ENCODE results near the gene ARGLU1. TPM values are rescaled to one million over a fixed set of nuclear protein-coding genes. Genes with fewer than 3 reads are reported as not detected.

Gene ARGLU1
- total RNA-seq, 1 donor from 2014 or later, result 149 TPM

DNA sequence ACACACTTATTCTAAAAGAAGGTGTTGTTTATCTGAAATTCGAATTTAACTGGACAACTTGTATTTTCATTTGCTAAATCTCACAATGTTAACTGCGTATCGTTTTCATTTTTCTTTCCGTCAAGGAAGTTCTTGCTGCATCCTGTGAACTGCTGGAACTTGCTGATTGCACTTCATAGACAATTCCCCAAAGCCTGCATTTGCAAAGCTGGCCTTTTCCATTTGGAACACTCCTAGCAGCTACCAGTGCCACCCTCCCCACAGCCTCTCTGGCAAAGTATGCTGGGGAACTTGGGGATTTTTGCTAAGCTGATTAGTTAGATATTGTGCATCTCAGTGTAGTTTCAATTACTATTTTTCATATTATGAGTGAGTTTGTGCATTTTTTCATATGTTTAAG, 20.4 kb upstream of the ARGLU1 start:
- Mint-ChIP-seq H3K4me1 (ENCODE audit: low read depth) (peaks cover 10% of the 10 kb centered on the region), H3K9me3 (ENCODE audit: low read depth) (peaks cover 35% of the 10 kb centered on the region), H3K36me3 (ENCODE audit: insufficient read depth) (peaks cover 10% of the 10 kb centered on the region), H3K4me3 (ENCODE audit: low read depth) (no peak overlapping the region), H3K27ac (no peak overlapping the region), H3K27me3 (no peaks in the 10 kb centered on the region)
- no peak for DNase-seq (ENCODE audit: low spot score, unreplicated experiment)
- TF ChIP-seq, protein P1, sequence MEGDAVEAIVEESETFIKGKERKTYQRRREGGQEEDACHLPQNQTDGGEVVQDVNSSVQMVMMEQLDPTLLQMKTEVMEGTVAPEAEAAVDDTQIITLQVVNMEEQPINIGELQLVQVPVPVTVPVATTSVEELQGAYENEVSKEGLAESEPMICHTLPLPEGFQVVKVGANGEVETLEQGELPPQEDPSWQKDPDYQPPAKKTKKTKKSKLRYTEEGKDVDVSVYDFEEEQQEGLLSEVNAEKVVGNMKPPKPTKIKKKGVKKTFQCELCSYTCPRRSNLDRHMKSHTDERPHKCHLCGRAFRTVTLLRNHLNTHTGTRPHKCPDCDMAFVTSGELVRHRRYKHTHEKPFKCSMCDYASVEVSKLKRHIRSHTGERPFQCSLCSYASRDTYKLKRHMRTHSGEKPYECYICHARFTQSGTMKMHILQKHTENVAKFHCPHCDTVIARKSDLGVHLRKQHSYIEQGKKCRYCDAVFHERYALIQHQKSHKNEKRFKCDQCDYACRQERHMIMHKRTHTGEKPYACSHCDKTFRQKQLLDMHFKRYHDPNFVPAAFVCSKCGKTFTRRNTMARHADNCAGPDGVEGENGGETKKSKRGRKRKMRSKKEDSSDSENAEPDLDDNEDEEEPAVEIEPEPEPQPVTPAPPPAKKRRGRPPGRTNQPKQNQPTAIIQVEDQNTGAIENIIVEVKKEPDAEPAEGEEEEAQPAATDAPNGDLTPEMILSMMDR (IDR thresholded peaks at IDR 0.05; ENCODE audit: unreplicated experiment), result no peak

DNA sequence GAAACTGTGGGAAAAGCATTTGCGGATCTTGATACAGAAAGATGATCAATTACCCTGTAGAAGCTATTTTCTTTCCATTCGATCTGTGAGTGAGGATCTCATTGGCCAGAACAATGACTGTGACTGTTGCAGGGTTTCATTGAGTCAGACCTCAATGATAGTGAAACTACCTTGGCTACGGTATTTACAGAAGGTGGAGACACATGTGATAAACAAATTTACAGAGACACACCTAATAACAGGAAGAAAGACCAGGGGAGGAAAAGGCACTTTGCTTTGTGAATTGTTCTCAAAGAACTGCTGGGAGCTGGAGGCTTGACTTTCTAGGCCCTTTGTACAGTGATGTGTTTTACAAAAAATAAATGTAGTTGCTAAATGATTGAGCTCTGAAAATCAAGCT, 19.9 kb upstream of the ARGLU1 start:
- peaks cover 35% of the 10 kb centered on the region for H3K9me3 Mint-ChIP-seq (ENCODE audit: low read depth)
- DNase-seq (ENCODE audit: low spot score, unreplicated experiment), result no peak
- H3K27ac Mint-ChIP-seq, result no peak overlapping the region
- peaks cover 9% of the 10 kb centered on the region for H3K4me1 Mint-ChIP-seq (ENCODE audit: low read depth)
- H3K27me3 Mint-ChIP-seq, result no peaks in the 10 kb centered on the region
- no peak overlapping the region for H3K4me3 Mint-ChIP-seq (ENCODE audit: low read depth)
- H3K36me3 Mint-ChIP-seq (ENCODE audit: insufficient read depth), result peaks cover 10% of the 10 kb centered on the region
- TF ChIP-seq, protein P1 (IDR thresholded peaks at IDR 0.05; ENCODE audit: unreplicated experiment), result no peak

DNA sequence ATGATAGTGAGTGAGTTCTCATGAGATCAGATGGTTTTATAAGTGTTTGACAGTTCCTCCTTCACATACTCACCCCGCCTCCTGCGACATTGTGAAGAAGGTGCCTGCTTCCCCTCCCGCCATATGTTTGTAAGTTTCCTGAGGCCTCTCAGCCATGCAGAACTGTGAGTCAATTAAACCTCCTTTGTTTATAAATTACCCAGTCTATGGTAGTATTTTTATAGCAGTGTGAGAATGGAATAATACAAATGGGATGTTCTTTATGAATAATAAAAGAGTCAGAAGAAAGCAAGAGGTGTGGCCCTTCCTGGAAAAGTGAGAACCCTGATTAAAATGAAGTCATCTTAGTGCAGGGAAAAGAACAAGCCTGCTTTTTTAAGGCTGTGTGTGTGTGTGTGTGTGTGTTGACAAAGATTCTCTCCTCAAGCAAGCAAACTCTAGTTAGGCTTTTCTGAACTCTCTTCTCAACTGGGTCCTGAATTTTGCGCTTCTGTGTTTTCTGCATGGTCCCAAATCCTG, 18.8 kb upstream of the ARGLU1 start:
- no peak overlapping the region for H3K27ac Mint-ChIP-seq
- peaks cover 8% of the 10 kb centered on the region for H3K4me1 Mint-ChIP-seq (ENCODE audit: low read depth)
- no peak for DNase-seq (ENCODE audit: low spot score, unreplicated experiment)
- no peak overlapping the region for H3K4me3 Mint-ChIP-seq (ENCODE audit: low read depth)
- peaks cover 10% of the 10 kb centered on the region for H3K36me3 Mint-ChIP-seq (ENCODE audit: insufficient read depth)
- TF ChIP-seq, protein P1 (IDR thresholded peaks at IDR 0.05; ENCODE audit: unreplicated experiment), result no peak
- peaks cover 32% of the 10 kb centered on the region for H3K9me3 Mint-ChIP-seq (ENCODE audit: low read depth)
- peaks cover 3% of the 10 kb centered on the region for H3K27me3 Mint-ChIP-seq

DNA sequence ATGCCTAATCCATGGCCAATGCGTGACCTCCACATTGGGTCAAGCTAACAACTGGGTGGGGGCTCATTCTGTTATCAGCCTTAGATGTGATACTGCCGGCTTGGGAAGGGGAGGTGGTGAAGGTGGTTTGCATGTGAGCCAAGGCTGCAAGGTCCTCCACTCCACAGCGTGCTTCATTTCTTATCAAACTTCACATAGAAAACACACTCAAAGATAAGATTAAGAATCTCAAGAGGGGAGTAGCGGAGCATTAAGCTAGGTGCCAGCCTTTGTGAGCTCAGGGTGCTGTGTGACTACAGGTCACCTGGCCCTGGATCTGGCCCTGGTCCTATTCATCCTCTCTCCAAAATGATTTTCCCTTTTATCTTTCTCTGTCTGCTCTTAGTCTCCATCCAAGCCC, 13.3 kb upstream of the ARGLU1 start:
- TF ChIP-seq, protein P1 (IDR thresholded peaks at IDR 0.05; ENCODE audit: unreplicated experiment), result no peak
- Mint-ChIP-seq H3K27me3 (peaks cover 6% of the 10 kb centered on the region), H3K9me3 (ENCODE audit: low read depth) (peaks cover 16% of the 10 kb centered on the region), H3K4me1 (ENCODE audit: low read depth) (peaks cover 7% of the 10 kb centered on the region), H3K36me3 (ENCODE audit: insufficient read depth) (peaks cover 7% of the 10 kb centered on the region), H3K27ac (no peak overlapping the region), H3K4me3 (ENCODE audit: low read depth) (no peak overlapping the region)
- no peak for DNase-seq (ENCODE audit: low spot score, unreplicated experiment)

DNA sequence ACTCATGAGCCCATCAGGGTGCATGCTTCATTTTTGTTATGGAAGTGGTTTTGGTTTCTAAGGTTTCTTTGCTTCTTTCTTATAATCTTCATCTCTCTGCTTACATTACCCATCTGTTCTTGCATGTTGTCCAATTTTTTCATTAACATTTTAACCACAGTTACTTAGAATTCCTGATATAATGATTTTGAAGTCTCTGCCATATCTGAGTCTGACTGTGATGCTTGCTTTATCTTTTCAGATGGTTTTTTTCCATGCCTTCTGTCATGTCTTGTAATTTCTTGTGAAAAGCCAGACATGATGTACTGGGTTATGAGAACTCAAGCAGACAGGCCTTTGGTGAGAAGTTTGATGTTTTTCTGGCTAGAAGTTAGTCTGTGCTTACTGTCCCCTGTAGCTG, 8.0 kb upstream of the ARGLU1 start:
- no peak overlapping the region for H3K4me3 Mint-ChIP-seq (ENCODE audit: low read depth)
- TF ChIP-seq, protein P1 (IDR thresholded peaks at IDR 0.05; ENCODE audit: unreplicated experiment), result no peak
- H3K27ac Mint-ChIP-seq, result no peak overlapping the region
- H3K36me3 Mint-ChIP-seq (ENCODE audit: insufficient read depth), result no peaks in the 10 kb centered on the region
- H3K9me3 Mint-ChIP-seq (ENCODE audit: low read depth), result no peaks in the 10 kb centered on the region
- DNase-seq (ENCODE audit: low spot score, unreplicated experiment), result no peak
- H3K27me3 Mint-ChIP-seq, result no peaks in the 10 kb centered on the region
- no peaks in the 10 kb centered on the region for H3K4me1 Mint-ChIP-seq (ENCODE audit: low read depth)

All from progenitor cell of endocrine pancreas (in vitro differentiated cells).